Testis (tissue), 2 donors: ENCODE data around the gene BHLHE40.

ENCODE experiments used
- POLR2A ChIP-seq: fragments of 450-650 bp; IDR thresholded peaks from one replicate; pipeline ENCODE4 v1.6.1; 2017; ENCODE audit warnings: antibody characterized with exemption, mild to moderate bottlenecking, moderate library complexity
- TF ChIP-seq, protein P1 (sequence below), 3 experiments: fragments of 450-650 bp in 2 of 3; fragments of 200-600 bp in 1 of 3; sonication (generic) in 1 of 3; IDR thresholded peaks; one replicate each; pipeline ENCODE4 v1.5.1; 2016 to 2019; ENCODE audit warnings: antibody characterized with exemption in 3 of 3, mild to moderate bottlenecking in 2 of 3, moderate library complexity in 1 of 3

DNA sequence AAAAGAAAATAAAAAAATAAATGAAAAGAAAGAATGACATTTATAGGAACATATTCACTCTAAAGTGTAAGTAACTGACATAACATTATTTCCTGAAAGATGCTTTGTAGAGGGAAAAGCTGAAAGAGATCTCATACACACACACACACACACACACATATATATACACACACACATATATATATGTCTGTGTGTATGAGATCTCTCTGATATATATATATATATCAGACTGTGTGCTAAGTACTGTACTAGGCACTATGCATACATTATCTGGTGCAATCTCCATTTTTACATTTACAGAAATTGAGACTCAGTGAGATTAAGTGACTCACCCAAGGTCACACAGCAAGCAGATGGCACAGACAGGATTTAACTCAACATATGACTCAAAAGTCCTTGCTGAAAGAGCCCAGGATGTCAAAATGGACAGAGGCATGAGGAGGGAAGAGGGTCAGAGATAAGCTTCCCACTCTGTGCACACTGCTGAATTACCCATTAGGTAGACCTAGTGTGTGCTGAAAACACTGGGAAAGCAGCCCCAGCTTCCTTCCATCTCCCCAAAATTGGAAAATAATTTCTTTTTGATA is 15.0 kb downstream of the BHLHE40 start:
- TF ChIP-seq, protein P1, sequence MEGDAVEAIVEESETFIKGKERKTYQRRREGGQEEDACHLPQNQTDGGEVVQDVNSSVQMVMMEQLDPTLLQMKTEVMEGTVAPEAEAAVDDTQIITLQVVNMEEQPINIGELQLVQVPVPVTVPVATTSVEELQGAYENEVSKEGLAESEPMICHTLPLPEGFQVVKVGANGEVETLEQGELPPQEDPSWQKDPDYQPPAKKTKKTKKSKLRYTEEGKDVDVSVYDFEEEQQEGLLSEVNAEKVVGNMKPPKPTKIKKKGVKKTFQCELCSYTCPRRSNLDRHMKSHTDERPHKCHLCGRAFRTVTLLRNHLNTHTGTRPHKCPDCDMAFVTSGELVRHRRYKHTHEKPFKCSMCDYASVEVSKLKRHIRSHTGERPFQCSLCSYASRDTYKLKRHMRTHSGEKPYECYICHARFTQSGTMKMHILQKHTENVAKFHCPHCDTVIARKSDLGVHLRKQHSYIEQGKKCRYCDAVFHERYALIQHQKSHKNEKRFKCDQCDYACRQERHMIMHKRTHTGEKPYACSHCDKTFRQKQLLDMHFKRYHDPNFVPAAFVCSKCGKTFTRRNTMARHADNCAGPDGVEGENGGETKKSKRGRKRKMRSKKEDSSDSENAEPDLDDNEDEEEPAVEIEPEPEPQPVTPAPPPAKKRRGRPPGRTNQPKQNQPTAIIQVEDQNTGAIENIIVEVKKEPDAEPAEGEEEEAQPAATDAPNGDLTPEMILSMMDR (IDR thresholded peaks at IDR 0.05), result no peak
- TF ChIP-seq POLR2A, result no peak
